GM18861 (cell line): ENCODE data around the gene MED9.

Experiments used
- ATAC-seq: cut with Tn5 transposase; IDR thresholded peaks from one replicate; pipeline ENCODE4 v1.9.1; 2021; ENCODE audit not compliant: unreplicated experiment

The MED9 gene

DNA sequence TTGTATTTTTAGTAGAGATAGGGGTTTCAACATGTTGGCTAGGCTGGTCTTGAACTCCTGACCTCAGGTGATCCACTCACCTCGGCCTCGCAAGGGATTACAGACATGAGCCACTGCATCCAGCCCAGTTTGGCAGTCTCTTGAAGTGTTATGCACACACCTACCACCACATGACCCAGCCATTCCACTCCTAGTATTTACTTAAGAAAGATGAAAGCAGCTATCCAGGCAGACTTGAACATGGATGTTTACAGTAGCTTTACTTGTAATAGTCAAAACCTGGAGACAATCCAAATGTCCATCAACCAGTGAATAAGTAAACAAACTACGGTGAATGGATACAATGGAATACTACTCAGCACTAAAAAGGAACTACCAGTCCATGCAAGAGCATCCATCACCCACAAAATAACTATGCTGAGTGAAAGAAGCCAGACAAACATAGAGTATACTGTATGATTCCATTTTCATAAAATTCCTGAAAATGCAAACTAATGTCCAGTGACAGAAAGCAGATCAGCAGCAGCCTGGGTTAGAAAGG, 57.2 kb downstream of the MED9 start:
- ATAC-seq: no peak

DNA sequence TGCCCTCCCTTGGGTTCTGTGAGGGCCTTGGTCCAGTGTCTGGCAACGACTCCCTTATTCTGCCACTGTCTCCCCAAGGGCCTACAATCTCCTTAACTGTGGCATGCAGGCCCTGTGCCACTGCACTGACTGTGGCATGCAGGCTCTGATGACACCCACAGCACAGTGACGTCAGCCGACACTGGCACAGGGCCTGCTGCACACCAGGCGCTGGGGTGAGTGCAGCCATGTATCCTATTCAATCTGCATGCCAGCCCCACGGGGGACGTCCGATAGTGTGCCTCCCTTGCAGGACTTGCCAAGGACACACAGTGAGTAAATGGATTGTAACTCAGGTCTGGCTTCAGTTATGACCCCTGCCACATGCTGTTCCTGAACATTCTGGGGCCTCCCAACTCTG, 59.2 kb downstream of the MED9 start:
- ATAC-seq: no peak

DNA sequence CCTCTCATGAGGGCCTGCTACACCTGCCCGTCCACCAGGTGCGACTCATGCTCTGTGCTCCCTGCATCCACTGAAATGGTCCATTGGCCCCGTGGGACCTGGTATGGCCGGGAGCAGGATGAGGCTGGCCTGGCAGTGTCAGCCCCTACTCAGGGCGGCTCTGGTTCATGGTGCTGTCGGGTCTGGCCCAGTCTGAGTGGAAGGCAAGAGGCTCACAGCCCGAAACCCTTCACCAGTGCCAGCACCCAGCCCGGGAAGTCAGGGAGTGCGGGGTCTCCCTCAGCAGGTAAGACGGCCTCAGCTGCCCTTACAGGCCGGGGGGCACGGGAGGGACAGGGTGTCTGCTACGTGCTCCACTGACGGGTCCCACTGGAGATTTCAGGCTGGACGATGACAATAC, 59.9 kb downstream of the MED9 start:
- no peak for ATAC-seq

DNA sequence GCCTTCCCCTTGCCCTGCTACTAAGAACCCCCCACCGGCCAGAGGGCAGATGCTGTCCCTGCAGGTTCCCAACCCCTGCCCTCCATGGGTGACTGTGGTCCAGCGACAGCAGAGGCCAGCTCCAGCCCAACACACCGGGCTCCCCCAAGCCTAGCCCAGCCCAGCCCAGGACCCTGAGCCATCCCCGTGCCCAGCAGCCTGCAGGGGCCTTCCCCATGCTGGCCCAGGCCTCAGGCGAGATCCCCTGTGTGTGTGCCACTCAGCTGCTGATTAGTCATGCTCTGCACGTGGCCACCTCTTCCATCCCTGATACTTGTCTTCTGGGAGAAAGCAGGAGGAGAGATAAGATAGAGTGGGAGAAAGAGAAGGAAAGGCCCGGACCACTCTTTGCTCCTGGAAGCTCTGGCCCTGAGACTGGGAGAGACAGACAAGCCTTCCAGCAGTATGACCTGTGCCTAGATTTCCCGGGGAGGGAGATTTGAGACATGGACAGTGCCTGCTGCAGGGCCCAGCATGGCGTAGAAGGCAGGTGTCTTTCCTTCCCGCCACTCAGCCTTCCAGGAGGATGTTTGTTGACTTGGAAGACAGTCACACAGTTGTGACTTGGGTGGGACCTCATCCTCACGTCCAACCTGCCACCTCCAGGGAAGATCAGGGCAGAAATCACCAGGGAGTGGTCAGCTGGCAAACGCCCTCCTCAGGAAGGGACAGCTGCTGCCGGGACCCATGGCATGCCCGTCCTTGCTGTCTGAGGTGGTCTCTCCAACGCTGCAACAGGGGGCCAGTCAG, 60.7 kb downstream of the MED9 start:
- ATAC-seq: no peak

DNA sequence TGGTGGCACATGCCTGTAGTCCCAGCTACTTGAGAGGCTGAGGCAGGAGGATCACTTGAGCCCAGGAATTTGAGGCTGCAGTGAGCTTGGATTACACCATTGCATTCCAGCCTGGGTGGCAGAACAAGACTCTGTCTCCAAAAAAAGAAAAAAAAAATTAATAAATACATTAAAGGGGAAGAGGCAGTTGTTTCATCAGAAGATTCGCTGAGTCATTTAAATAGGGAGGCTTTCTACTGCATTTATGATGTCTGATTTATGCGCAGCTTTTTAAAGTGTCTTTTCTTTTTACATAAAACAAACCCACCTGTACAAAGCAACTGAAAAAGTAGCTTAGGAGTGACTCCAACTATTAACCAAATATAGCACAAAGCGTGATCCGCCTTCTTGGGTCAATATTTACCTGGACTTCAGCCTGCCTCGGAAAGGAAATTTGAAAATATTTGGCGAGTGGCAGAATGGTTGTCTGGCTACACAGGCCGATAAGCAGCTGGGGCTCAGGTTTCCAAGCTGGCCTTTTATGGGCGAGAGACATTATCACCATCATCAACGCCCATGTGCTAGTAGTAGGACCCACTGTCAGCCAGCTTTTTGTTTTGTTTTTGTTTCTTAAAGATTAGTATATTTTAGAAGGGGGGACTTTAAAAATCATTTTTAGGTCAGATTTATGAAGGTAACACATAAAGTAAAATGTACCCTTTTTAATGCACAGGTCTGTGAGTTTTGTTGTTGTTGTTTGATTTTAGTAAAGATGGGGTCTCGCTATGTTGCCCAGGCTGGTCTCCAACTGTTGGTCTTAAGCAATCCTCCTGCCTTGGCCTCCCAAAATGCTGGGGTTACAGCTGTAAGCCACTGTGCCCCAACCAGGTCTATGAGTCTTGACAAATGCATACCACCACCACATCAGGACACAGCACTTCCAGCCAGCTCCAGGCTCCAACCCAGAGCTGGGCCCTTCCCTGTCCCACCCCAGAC, 61.9 kb downstream of the MED9 start:
- ATAC-seq: no peak

DNA sequence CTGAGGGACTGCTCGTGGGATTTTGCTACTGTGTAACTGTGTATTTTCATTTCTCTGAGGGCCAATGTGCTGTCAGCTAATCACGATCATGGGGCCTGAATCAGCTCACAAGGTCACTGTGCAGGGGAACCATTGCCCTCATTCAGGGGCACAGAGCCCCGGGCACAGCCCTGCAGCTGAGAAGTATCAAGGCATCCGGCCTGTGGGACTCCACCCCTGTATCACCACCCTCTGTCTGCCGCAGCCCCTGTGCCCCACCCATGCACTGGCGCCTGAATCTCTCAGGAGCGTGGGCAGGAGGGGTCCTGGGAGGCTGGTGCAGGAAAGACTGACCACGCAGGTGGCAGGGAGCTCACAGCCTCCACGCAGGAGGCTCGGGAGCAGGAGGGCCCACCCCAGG, 62.8 kb downstream of the MED9 start:
- ATAC-seq: no peak

DNA sequence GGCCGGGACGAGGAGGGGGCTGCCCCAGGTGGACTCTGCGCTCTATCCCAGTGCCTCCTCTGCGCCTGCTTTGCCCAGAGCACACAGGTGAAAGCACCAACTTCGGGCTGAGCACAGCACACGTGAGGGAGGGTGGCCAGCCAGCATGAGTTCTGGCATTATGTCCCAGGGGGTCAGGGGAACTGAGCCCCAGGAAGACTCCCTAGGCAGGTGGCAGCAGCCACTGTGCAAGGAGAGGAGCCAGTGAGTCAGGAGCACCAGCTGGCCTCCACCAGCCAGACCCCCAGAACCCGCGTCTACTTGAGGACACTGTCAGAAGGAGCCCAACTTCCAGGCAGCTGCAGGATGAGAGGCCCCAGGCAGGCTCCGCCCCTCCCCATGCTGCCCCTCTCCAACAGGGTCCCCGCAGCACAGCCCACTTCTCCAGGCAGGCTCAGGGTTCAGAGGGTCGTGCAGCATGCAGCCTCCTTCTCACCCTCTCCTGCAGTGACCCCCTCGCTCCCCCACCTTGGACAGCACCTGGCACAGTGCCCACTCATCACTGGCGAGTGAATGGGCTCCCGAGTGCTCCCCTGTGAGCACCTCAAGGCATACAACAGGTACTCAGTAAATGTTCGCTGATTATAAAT, 63.6 kb downstream of the MED9 start:
- no peak for ATAC-seq

DNA sequence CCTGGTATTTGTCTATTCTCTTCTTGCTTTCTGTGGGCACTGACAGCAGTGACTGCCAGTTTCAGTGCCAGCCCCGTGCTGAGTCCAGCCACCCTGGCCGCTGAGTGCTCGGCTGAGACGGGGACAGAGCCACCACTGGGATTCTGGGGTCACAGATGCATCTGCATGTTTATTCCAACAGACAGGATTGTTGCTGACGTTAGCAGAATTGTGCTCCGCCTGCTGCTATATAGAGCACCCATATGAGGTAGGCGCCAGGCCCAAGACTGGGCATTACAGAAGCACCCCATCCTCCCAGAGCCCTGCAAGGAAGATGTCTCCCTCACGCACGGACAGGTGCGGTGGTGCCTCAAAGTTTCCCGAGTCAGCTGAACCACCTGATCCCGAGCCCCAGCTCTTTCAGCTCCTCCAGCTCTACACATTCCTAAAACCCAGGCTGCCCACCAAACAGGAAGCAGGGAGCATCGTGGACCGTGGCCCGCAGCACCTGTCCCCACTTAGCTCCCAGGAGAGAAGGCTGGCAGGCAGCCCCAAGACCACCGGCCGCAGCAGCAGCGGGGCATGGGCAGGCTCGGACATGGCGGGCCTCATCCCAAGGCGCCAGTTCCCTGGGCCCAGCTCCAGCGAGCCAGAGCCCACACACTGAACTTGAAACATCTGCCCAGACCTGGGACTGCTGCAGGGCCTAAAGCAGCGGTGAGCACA, 64.3 kb downstream of the MED9 start:
- no peak for ATAC-seq

DNA sequence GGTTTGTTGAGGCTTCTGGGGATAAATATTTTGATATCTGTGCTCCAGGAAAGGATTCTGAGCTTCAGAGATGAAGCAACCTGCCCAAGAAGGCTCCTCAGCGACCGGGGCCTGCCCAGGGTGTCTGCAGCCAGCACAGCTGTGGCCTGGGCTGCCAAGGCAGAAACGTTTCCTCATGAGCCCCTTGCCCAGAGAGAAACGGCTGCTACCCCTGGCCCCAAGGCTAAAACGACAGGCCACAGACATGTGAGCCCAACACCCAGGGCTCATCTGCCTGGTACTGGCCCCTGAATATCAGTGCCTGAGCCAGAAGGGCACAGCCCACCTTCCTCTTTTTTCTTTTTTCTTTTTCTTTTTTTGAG, 64.8 kb downstream of the MED9 start:
- no peak for ATAC-seq
